ENCODE results near the gene GNB1L.

The GNB1L gene

DNA sequence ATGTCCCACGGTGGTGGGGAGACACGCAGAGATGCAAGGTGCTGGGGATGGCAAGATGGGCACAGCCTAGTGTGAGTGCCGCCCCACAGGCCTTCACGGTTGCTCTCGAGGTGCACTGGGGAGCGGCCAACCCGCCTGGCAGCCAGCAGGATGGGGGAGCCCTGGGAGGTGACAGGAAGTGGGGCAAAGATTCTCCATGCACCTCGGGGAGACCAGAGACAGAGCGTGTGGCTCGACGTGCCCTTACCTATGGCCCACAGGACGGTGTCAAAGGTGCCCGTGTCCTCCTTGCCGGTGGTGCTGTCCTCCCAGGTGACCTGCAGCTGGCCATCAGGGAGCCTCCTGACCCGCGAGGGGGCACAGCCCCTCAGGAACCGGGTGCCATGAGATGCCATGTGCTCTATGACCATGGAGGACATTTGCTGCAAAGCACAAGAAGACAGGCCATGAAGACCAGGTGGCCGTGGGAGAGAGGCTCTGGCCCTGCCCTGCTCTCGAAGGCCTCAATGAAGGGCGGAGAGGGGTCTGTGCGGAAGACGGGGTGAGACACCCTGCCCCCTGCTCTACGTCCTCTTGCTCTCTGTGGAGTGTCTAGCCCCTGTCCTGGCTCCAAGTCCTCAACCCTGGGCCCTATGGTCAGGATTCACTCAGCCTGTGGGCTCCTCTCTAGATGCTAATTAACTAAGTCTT lies 40.6 kb upstream of the GNB1L start:
- no peak for TF ChIP-seq GATA2 (IDR thresholded peaks at IDR 0.05; ENCODE audit: low read depth, low read length)
- TF ChIP-seq GATA3 (IDR thresholded peaks at IDR 0.05; ENCODE audit: low read depth, low read length) = no peak

- no peak for TF ChIP-seq GATA2 (IDR thresholded peaks at IDR 0.05; ENCODE audit: low read depth, low read length)
- TF ChIP-seq GATA3 (IDR thresholded peaks at IDR 0.05; ENCODE audit: low read depth, low read length) = no peak
Measured at GRCh38 chr22:19893363-19893762, 38.7 kb upstream of the GNB1L start.

DNA sequence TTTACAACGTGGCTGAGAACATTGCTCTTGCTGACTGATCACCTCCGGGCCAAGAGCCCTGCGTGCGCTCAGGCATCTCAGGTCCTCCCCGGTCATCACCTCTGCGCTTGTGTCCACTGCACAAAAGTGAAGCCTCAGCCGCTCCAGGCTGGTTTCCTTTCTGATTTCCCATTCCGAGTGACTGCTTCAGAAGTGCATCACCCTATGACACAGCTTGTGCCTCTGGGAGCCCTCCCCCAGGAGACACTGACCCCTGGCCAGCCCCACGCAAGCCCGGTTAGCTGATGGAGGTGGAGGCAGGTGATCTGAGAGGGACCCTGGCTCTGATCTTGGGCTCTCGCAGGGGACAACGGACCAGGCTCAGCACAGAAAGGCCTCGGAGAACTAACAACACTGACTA lies 38.3 kb upstream of the GNB1L start:
- TF ChIP-seq GATA2 (IDR thresholded peaks at IDR 0.05; ENCODE audit: low read depth, low read length) (no peak), GATA3 (IDR thresholded peaks at IDR 0.05; ENCODE audit: low read depth, low read length) (no peak)

- TF ChIP-seq GATA2 (IDR thresholded peaks at IDR 0.05; ENCODE audit: low read depth, low read length) (no peak), GATA3 (IDR thresholded peaks at IDR 0.05; ENCODE audit: low read depth, low read length) (no peak)
Measured at GRCh38 chr22:19892257-19892879, 37.7 kb upstream of the GNB1L start.

- TF ChIP-seq GATA2 (IDR thresholded peaks at IDR 0.05; ENCODE audit: low read depth, low read length) = peak; percentile 97
- TF ChIP-seq GATA3 (IDR thresholded peaks at IDR 0.05; ENCODE audit: low read depth, low read length) = no peak; the same call in 1 of the 2 replicates
Measured at GRCh38 chr22:19891317-19892256, 36.9 kb upstream of the GNB1L start.

- no peak for TF ChIP-seq GATA2 (IDR thresholded peaks at IDR 0.05; ENCODE audit: low read depth, low read length)
- no peak for TF ChIP-seq GATA3 (IDR thresholded peaks at IDR 0.05; ENCODE audit: low read depth, low read length)
Measured at GRCh38 chr22:19890502-19891316, 36.0 kb upstream of the GNB1L start.

- TF ChIP-seq GATA3 (IDR thresholded peaks at IDR 0.05; ENCODE audit: low read depth, low read length) = no peak
- no peak for TF ChIP-seq GATA2 (IDR thresholded peaks at IDR 0.05; ENCODE audit: low read depth, low read length)
Measured at GRCh38 chr22:19889951-19890350, 35.3 kb upstream of the GNB1L start.

GRCh38 chr22:19888131-19888746 lies 33.6 kb upstream of the GNB1L start:
- no peak for TF ChIP-seq GATA2 (IDR thresholded peaks at IDR 0.05; ENCODE audit: low read depth, low read length)
- no peak for TF ChIP-seq GATA3 (IDR thresholded peaks at IDR 0.05; ENCODE audit: low read depth, low read length)

GRCh38 chr22:19887256-19887985 lies 32.7 kb upstream of the GNB1L start:
- TF ChIP-seq GATA3 (IDR thresholded peaks at IDR 0.05; ENCODE audit: low read depth, low read length) (no peak), GATA2 (IDR thresholded peaks at IDR 0.05; ENCODE audit: low read depth, low read length) (no peak)

GRCh38 chr22:19886605-19887255 lies 32.1 kb upstream of the GNB1L start:
- no peak for TF ChIP-seq GATA2 (IDR thresholded peaks at IDR 0.05; ENCODE audit: low read depth, low read length)
- no peak for TF ChIP-seq GATA3 (IDR thresholded peaks at IDR 0.05; ENCODE audit: low read depth, low read length)

DNA sequence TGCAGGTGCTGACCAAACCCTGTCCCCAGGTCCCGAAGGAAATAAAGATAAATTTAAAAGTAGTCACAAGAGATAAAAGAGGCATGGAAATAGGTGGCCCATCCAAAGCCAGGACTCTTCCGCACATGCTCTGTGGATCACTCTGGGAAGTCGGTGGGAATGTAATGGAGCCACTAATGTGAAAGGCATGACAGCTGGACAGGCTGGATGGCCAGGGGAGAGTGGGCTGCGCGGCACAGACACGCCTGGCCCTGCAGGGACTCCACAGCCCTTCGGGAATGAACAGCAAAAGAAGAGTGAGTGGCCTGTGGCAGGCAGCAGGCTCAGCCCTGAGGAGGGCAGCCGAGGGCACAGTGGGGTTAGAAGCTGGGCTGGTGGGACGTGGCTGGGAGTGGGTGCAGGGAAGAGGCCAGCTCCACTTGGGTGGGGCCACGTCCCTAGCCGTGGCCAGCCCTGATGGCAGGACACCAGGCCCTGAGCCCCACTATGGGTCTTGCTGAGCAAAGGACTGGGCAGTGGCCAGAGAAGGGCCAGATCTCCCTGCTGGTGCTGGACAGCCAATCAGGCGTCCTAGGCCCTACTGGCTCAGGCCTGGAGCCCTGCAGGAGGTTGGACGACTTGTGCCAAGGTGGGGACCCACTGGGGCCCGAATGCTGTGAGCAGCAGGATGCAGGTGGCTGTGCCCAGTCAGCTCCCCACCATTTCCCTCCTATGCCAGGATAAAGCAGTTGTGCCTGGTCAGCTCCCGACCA lies 31.3 kb upstream of the GNB1L start:
- no peak for TF ChIP-seq GATA2 (IDR thresholded peaks at IDR 0.05; ENCODE audit: low read depth, low read length)
- no peak for TF ChIP-seq GATA3 (IDR thresholded peaks at IDR 0.05; ENCODE audit: low read depth, low read length)

Data from SH-SY5Y (cell line).